Thoracic aorta (tissue), 2 donors: Measurements from ENCODE around the gene POLRMT. TPM values are rescaled to one million over a fixed set of nuclear protein-coding genes. Genes with fewer than 3 reads are reported as not detected.

Source experiments
- ATAC-seq: fragments of 150-250 bp; one replicate; pipeline ENCODE4 v1.8.0; 2017; ENCODE audit warnings: low read depth; ENCODE audit not compliant: insufficient number of reproducible peaks, low FRiP score
- DNase-seq: peaks from one replicate; pipeline ENCODE4 v3.0.0-alpha.2; 2020; ENCODE audit warnings: low spot score
- H3K27ac ChIP-seq, 2 donors: fragments of 200-600 bp; sonication (generic); 1 replicate in 1 of 2; 2 replicates in 1 of 2; pipeline ENCODE4 v1.5.1; 2016; ENCODE audit warnings: mild to moderate bottlenecking in 2 of 2, moderate library complexity in 2 of 2
- H3K27me3 ChIP-seq: fragments of 200-600 bp; sonication (generic); replicated peaks from 2 replicates; pipeline ENCODE4 v1.6.0; 2016; ENCODE audit warnings: mild to moderate bottlenecking; ENCODE audit not compliant: insufficient read depth
- H3K36me3 ChIP-seq: fragments of 200-600 bp; sonication (generic); one replicate; pipeline ENCODE4 v1.5.1; 2016
- H3K4me1 ChIP-seq, 2 donors: fragments of 200-600 bp; sonication (generic); 1 replicate in 1 of 2; 2 replicates in 1 of 2; pipeline versions ENCODE4 v1.5.1 to v1.6.0; 2016; ENCODE audit warnings: low read depth in 2 of 2, mild to moderate bottlenecking in 1 of 2; ENCODE audit not compliant: control insufficient read depth in 1 of 2
- H3K4me3 ChIP-seq: fragments of 200-600 bp; sonication (generic); 2 replicates; pipeline ENCODE4 v1.5.1; 2016; ENCODE audit warnings: mild to moderate bottlenecking
- H3K9me3 ChIP-seq: fragments of 200-600 bp; sonication (generic); 2 replicates; pipeline ENCODE4 v1.5.1; 2016
- total RNA-seq, 2 donors: library from RNA; depleted of rRNA; stranded (reverse); fragments of >200 nt; gene quantifications; one replicate each; pipeline versions ENCODE4 v1.1.0 to v1.2.3, GENCODE V29; 2016
- TF ChIP-seq, protein P1 (sequence below): fragments of 200-600 bp; sonication (generic); IDR thresholded peaks from one replicate; pipeline ENCODE4 v1.5.1; 2019; ENCODE audit warnings: antibody characterized with exemption

POLRMT gene
- total RNA-seq, 2 donors from 2014 or later: 23.8 to 30.9 TPM

- Histone ChIP-seq H3K4me3 (peak overlapping the region; percentile 100), H3K36me3 (no peaks in the 10 kb centered on the region), H3K9me3 (no peaks in the 10 kb centered on the region), H3K27ac (peak overlapping the region; percentile 43 to 69), H3K27me3 (no peaks in the 10 kb centered on the region), H3K4me1 (peaks cover 28 to 73% of the 10 kb centered on the region in 2 donors)
- no peak for DNase-seq
- TF ChIP-seq, protein P1, sequence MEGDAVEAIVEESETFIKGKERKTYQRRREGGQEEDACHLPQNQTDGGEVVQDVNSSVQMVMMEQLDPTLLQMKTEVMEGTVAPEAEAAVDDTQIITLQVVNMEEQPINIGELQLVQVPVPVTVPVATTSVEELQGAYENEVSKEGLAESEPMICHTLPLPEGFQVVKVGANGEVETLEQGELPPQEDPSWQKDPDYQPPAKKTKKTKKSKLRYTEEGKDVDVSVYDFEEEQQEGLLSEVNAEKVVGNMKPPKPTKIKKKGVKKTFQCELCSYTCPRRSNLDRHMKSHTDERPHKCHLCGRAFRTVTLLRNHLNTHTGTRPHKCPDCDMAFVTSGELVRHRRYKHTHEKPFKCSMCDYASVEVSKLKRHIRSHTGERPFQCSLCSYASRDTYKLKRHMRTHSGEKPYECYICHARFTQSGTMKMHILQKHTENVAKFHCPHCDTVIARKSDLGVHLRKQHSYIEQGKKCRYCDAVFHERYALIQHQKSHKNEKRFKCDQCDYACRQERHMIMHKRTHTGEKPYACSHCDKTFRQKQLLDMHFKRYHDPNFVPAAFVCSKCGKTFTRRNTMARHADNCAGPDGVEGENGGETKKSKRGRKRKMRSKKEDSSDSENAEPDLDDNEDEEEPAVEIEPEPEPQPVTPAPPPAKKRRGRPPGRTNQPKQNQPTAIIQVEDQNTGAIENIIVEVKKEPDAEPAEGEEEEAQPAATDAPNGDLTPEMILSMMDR: no peak
- ATAC-seq: no peak
These were observed 28.3 kb upstream of the POLRMT start for GRCh38 chr19:661427-662196.

DNA sequence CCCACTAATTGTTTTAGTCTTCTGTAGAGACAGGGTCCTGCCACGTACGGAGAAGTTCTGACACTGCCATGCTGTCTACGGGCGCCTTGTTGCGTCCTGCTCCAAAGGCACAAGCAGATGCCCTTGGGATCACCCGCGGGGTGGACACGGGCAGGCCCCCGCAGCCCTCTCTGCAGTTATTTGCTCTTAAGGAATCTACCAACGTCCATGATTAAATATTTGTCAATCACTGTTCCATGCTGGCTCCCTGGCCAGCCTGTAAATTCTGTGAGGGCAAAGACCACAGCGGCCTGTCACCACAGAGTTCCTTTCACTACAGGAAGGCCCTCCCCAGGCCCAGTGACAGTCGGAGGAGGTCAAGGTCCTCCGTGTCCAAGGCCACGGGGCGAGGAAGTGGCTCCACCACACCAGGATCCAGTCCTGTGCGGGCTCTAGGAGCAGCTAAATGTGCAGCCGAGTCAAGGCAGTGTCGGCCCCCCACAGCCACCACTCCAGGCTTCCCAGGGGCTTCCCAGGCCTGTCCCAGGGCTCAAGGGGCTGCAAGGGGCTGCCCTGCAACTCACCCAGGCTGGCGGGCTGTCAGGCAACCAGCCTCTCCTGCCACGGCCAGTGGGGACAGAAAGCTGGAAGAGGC lies 27.6 kb upstream of the POLRMT start:
- H3K36me3 ChIP-seq: no peaks in the 10 kb centered on the region
- peak overlapping the region in 1 of 2 donors; percentile 12 for H3K27ac ChIP-seq
- no peaks in the 10 kb centered on the region for H3K9me3 ChIP-seq
- H3K27me3 ChIP-seq: no peaks in the 10 kb centered on the region
- H3K4me1 ChIP-seq: peaks cover 28 to 73% of the 10 kb centered on the region in 2 donors
- DNase-seq (no peak), ATAC-seq (no peak)
- H3K4me3 ChIP-seq: peak overlapping the region; percentile 100
- TF ChIP-seq, protein P1: no peak

- H3K36me3 ChIP-seq: peaks cover under 1% of the 10 kb centered on the region
- TF ChIP-seq, protein P1: no peak
- H3K4me3 ChIP-seq: no peak overlapping the region
- no peaks in the 10 kb centered on the region for H3K9me3 ChIP-seq
- H3K27me3 ChIP-seq: no peaks in the 10 kb centered on the region
- no peak overlapping the region for H3K27ac ChIP-seq
- no peak for ATAC-seq
- peaks cover 28 to 62% of the 10 kb centered on the region in 2 donors for H3K4me1 ChIP-seq
- no peak for DNase-seq
These were observed 25.8 kb upstream of the POLRMT start for GRCh38 chr19:658916-659839.

DNA sequence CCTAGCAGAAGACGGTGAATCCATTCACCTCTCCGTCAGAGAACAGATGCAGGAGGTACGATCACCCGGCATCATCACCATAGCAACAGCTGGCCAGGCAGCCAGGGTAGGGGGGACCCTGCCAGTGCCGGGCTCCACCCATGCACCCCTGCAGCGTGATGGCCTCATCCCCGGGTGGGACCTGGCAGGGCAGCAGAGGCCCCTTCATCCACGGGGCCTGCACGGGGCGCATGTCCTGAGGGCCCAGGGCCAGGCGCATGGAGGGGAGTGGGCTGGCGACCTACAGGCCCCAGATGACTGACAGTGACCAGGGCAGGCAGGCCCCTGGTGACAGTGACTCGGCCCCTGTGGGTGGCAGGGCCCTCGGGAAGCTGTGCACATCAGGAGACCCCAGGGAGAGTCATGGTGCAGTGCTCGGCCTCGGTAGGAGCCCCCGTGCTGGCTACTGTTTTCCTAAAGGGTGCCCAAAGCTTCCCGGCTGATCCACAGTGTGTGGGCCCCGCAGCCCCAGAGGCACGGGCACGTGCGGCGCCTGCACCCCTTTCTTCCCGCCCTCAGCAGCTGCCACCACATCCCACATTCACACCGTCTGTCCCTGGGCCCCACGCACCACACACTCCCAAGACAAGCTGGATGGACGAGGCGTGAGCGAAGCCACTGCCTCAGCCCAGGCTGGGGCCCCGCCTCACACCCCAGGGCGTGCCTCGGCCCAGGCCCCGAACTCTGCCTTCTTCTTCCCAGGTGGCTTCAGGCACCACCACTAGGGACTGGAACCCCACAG lies 24.9 kb upstream of the POLRMT start:
- no peak overlapping the region for H3K27ac ChIP-seq

More for the DNA sequence above, 24.9 kb upstream of the POLRMT start:
- no peak overlapping the region for H3K4me3 ChIP-seq
- TF ChIP-seq, protein P1: no peak
- H3K27me3 ChIP-seq: no peaks in the 10 kb centered on the region
- DNase-seq (no peak), ATAC-seq (no peak)
- H3K4me1 ChIP-seq: peaks cover 24 to 53% of the 10 kb centered on the region in 2 donors
- peaks cover 8% of the 10 kb centered on the region for H3K36me3 ChIP-seq
- H3K9me3 ChIP-seq: no peaks in the 10 kb centered on the region
